GM19452 (cell line): ENCODE data around the gene RSAD1.
A peak's percentile ranks its signal among the peaks of the same experiment; 100 is the strongest.
"Not testable (repeated sequence)": the region's sequence is repeated elsewhere in the genome, so short reads cannot be mapped to it uniquely, and the experiment has no call there.

Source experiments
- ATAC-seq: cut with Tn5 transposase; IDR thresholded peaks from one replicate; pipeline ENCODE4 v1.9.1; 2021; ENCODE audit not compliant: unreplicated experiment

The RSAD1 gene

DNA sequence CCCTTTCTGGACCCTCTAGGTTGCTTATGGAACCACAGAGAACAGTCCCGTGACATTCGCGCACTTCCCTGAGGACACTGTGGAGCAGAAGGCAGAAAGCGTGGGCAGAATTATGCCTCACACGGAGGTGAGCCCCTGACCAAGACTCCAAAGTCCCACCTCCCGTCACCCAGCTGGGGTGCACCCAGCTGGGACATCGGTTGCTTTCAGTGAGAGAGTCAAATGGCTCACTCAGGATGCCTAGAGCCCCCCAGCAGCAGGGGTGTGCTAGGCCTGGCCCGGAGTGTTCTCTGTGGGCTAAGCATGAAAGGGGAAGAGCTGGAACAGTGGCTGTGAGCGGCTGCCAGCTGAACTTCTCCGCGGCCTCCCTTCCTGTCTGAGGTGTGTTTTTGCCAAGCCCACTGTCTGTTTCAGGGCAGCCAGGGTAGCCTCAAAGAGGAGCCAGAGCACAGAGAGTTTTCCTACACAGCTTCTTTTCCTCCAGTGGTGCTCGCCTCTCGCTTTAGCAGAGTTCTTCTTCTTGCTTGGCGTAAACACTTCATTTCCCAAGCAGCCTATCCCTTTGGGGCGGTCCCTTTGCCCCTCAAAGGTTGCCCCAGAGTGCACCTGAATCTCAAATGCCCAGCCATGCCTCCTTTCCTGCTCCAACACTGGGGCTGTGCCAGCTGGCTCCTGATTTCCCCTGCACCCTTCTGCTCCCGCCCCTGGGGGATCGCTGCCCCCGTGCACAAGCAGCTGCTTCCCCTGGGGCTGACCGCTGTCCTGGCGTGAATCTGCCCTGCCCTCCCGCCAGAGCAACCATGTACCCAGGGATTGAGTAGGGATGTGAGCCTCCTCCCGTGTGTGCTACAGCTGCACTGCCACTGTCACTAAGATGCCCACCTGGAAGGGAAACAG lies 7.4 kb upstream of the RSAD1 start:
- ATAC-seq = no peak

DNA sequence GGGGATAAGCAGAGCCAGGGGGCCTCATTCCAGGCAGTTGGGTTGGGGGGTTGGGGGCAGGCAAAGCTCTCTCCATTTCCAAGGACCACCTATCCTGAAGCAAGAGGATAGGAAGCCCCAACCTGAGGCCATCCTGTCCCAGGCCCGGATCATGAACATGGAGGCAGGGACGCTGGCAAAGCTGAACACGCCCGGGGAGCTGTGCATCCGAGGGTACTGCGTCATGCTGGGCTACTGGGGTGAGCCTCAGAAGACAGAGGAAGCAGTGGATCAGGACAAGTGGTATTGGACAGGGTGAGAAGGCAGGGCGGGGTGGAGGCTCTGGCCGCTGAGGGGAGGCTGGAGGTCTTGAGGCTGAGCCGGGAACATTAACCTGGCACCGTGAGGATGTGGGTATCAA lies 6.4 kb upstream of the RSAD1 start:
- no peak for ATAC-seq

DNA sequence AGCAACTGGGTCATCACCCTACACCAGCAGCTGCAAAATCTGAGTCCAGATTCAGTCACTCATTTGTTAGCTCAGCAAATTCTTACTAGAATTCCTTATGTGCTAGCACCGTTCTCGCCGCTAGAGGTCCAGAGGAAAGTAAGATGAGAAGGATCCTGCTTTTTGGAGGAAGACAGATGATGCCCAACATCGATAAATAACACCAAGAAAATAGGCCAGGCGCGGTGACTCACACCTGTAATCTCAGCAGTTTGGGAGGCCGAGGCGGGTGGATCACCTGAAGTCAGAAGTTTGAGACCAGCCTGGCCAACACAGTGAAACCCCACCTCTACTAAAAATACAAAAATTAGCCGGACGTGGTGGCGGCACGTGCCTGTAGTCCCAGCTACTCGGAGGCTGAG lies 5.9 kb upstream of the RSAD1 start:
- not testable (repeated sequence) for ATAC-seq

DNA sequence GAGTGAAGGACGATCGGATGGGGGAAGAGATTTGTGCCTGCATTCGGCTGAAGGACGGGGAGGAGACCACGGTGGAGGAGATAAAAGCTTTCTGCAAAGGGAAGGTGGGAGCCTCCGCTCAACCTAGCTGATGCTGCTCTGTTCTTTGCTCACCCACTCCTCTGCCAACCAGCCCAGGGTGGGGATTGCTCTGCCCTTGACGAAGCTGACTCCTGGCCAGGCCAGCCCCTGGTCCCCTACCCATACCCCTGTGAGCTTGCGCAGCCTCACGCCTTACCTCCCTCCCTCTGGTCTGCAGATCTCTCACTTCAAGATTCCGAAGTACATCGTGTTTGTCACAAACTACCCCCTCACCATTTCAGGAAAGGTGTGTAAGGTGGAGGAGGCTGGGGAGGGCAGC lies 4.8 kb upstream of the RSAD1 start:
- ATAC-seq = no peak

DNA sequence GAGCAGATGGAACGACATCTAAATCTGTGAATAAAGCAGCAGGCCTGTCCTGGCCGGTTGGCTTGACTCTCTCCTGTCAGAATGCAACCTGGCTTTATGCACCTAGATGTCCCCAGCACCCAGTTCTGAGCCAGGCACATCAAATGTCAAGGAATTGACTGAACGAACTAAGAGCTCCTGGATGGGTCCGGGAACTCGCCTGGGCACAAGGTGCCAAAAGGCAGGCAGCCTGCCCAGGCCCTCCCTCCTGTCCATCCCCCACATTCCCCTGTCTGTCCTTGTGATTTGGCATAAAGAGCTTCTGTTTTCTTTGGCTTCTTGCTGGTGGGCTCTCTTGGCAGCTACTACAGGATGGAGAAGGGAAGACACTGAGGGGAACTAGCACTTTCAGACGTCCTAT lies 4.1 kb upstream of the RSAD1 start:
- no peak for ATAC-seq

DNA sequence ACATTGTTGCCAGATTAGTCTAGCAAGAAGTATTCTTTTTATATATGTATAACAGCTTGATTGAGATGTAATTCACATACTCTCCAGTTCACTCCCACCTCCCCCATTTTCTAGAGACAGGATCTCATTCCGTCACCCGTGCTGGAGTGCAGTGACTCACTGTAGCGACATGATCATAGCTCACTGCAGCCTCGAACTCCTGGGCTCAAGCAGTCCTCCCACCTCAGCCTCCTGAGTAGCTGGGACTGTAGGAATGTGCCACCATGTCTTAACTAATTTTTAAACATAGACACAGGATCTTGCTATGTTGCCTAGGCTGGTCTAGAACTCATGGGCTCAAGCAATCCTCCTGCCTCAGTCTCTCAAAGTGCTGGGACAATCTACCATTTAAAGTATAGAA lies 3.3 kb upstream of the RSAD1 start:
- no peak for ATAC-seq

DNA sequence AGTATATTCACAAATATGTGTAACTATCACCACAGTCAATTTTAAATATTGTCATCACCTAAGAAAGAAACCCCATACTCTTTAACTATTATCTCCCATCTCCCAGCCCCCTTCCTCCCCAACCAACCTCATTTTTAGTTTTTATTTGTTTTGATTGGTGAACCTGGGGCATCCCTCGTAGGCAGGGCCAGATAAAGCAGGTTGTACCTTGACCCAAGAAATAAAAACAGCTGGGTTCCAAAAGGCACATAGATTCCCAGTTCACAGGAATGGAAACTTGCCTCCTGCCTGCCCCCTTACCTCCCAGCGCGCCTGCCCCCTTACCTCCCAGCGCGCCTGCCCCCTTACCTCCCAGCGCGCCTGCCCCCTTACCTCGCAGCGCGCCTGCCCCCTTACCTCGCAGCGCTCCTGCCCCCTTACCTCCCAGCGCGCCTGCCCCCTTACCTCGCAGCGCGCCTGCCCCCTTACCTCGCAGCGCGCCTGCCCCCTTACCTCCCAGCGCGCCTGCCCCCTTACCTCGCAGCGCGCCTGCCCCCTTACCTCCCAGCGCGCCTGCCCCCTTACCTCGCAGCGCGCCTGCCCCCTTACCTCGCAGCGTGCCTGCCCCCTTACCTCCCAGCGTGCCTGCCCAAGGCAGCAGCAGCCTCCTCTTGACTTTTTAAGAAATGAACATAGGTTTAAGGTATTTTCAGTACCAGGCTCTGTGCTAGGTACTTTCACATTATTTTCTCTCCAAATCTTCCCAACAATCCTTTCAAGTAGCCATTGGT lies 2.7 kb upstream of the RSAD1 start:
- not testable (repeated sequence) for ATAC-seq

DNA sequence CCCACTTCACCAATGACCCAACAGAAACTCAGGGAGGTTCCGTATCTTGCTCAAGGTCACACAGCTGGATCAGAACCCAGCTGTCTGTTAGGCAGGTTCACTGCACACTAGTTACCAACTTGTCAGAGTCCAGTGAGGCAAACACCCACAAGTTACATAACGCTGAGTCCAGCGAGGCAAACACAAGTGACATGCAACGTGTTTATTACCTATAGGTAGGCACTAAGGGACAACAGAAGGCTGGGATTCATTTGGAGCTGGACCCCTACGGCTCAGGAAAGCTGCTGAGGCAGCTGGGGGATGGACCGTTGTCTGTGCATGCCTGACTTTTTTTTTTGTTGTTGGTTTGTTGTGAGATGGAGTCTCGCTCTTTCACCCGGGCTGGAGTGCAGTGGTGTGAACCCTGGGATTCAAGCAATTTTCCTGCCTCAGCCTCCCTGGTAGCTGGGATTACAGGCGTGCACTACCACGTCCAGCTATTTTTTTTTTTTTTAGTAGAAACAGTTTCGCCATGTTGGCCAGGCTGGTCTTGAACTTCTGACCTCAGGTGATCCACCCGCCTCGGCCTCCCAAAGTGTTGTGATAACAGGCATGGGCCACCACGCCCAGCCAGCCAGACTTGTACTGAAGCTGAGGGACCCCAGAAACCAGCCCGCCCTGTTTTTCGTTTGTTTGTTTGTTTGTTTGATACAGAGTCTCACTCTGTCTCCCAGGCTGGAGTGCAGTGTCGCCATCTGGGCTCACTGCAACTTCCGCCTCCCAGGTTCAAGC lies 1.9 kb upstream of the RSAD1 start:
- ATAC-seq = no peak

DNA sequence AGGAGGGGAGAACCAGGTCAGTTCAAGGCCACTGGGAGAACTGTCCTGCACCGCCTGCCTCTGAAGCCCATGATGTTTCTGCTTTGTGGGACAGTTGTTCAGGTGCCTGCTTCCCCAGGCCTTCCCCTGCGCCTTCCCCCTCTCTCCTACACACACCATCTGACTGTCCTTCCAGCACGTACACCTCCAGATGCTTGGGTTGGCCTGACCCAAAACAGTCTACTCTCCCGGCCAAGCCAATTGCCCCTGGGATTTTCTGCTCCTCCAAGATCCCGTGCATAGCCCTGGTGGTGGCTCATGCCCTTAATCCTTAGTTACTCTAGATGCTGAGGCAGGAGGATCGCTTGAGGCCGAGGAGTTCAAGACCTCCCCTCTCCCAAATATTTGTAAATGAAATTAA lies 684 bp upstream of the RSAD1 start:
- ATAC-seq = no peak

DNA sequence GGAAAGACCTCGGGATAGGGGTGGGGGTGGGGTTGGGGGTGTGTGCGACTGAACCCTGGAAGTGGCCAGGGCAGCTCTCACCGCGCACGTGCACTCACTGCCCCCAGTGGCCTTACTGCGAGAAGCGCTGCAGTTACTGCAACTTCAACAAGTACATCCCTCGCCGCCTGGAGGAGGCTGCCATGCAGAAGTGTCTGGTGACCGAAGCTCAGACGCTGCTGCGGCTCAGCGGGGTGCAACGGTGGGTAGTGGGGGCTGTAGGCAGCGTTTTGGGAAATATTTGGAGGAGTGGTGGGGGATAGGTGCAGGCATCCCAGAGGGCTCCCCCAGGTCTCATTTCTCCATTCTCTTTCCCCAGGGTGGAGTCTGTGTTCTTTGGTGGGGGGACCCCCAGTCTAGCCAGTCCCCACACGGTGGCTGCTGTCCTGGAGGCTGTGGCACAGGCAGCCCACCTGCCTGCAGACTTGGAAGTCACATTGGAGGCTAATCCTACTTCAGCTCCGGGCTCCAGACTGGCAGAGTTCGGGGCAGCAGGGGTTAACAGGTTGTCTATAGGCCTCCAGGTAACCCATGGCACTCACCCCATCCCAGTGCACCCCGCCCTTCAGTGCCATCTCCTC lies 972 bp downstream of the RSAD1 start:
- peak; percentile 36 for ATAC-seq

DNA sequence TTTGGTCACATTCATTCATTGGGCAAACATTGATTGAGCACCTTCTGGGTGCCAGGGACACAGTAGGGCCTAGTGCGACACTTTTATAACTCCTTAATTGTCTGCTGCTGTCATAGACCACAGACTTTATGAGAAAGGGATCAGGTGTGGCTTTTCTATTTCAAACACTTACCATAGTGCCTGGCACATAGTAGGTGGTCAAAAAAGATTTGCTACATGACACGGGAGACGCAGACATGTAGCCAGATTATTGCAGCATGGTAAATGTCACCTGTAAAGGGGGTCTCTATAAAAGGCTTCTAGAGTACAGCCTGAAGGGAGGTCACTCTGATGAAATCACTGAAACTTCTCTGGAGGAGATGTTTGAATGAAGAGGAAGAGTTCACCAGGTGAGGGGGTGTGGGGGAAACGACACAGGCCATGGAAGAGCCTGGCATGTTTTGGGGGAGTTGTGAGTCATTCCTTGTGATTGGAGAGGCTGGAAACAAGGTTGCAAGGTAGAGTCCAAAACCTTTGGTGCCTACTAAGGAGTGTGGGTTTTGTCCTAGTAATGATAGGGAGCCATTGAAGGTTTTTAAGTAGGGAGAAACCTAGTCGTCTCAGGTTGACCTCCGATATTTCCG lies 1.6 kb downstream of the RSAD1 start:
- ATAC-seq = no peak

DNA sequence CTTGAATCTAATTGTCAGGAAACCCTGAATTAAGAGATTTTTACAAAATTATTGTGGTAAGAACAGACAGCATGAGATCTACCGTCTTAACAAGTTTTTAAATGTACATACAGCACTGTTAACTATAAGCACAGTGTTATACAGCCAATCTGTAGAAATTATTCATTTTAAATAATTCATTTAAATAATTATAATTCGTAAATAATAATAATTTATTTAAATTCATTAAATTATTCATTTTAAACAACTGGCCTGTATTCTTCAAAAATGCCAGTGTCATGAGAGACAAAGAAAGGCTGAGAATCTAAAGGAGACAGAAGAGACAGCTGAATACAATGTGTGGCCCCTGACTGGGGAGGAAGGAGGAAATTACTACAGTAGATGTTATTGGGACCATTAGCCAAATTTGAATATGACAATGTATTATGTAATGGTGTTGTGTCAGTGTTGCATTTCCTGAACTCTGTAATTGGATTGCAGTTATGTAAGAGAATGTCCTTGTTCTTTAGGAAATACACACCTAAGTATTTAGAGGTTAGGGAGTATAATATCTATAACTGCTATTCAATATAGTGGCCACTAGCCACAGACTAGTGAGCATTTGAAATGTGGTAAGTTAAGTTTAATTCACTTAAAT lies 2.3 kb downstream of the RSAD1 start:
- ATAC-seq = no peak

DNA sequence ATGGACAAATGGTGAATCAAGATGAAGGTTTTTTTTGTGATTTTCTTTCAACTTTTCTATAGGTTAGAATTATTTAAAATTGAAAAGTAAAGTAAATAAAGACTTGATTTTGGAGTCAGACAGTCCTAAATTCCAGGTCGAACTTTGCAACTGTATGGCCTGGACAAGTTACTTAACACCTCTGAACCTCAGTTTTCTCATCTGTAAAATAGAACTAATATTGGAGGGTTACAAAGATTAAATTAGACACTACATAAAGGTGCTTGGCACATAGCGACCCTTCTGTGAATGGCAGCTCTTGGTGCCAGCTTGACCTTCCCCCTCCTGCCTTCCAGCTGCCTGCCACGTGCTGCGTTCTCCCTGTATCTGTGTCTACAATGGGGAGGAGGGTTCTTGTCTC lies 3.0 kb downstream of the RSAD1 start:
- ATAC-seq = no peak

DNA sequence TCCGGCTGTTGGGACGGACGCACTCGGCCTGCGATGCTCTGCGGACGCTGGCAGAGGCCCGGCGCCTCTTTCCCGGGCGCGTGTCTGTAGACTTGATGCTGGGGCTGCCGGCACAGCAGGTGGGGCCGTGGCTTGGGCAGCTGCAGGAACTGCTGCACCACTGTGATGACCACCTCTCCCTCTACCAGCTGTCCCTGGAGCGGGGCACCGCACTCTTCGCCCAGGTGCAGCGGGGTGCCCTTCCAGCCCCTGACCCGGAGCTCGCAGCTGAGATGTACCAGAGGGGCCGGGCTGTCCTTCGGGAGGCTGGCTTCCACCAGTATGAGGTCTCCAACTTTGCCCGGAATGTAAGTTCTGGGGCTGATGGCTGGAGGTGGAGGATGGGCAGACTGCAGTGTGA lies 3.5 kb downstream of the RSAD1 start:
- no peak for ATAC-seq

DNA sequence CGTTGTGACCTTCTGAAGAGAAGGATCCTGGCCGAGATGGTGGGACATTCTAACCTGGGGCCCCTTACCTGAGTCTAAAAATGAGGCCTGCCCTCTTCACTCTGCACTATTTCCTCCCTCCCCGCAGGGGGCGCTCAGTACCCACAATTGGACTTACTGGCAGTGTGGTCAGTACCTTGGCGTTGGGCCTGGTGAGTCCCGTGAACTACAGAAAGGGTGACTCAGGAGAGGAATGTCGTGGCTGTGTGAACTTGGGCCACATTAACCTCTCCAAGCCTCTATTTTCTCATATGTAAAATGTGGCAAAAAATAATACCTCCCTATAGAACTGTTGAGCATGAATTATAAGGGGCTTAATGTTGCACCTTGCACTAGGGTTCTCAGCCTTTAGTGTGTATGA lies 3.9 kb downstream of the RSAD1 start:
- no peak for ATAC-seq

DNA sequence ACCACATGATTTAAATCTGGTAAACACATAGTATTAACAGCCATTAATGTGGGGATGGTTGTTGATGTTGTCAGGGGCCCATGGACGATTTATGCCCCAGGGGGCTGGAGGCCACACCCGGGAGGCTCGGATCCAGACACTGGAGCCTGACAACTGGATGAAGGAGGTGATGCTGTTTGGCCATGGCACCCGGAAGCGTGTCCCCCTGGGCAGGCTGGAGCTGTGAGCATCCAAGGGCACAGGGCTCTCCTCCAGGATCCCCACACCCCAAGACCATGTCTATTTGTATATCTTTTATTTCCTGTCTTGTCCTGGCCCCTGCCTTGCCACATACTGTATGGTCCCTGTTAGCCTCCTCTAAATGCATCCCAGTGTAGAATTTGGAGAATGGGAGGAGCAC lies 4.6 kb downstream of the RSAD1 start:
- no peak for ATAC-seq

DNA sequence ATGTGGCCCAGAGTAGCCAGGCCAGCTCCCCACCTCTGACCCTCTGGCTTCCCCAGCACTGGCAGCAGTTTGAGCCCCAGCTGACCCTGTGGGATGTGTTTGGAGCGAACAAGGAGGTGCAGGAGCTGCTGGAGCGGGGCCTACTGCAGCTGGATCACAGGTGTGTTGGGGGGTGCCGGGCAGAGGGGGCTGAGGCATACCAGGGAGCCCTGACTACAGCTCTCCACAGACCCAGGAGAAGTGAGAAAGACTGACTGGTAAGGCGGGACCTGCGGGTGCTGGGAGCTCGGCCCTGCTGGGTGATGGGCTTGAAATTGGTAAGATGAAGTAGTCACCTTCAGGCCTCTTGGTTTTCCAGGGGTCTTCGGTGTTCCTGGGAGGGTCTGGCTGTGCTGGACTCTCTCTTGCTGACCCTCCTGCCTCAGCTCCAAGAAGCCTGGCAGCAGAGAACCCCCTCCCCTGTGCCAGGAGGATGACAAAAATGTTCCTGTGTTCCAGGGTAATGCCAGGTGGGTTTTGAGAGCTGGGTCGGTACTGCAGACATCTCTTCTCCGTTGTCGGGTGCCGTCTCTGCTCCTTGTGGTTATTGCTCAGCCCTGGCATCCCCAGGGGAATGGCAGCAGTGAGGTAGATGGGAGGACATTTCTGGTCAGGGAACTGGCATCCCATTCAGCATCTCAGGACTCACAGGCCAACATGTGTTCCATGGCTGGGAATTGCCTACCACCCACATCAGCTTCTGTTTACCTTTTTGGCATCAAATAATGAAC lies 5.9 kb downstream of the RSAD1 start:
- ATAC-seq = no peak

DNA sequence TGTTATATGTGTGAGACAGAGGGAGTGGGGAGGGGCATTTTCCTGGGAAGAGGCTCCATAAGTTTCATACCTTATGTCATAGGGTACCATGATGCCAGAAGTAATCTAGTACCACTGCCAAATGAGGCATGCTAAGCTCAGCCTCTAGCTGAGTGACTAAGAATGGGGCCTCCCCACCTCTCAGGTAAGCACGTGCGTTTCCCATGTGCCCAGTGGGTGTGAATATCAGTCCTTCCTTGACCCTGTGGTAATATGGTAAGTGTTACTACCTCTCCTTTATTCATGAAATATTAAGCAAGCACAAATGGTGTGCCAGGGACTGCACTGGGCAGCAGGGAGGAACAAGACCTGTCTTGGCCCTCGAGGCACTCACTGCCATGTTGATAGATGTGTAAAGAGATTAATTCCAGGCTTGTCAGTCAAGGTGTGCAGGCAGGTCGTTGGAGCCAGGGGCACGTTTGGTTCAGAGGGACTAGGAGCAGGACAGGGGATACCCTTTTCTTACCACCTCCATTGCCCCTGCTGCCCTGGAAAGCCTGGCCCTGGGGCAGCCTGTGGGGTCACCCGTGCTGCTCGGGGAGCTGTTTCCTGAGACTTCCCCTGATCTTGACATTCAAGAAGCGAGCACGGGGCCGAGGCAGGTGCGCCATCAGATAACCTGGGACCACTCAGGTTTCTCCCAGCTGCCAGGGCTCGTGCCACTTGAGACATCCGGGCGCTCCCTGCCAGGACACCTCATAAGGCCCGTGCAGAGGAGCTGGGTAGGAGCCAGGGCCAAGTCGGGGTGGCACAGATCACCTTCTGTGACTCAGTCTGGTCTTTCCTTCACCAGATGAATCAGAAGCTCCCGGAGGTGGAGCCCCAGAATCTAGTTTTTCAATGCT lies 8.8 kb downstream of the RSAD1 start:
- ATAC-seq = no peak

DNA sequence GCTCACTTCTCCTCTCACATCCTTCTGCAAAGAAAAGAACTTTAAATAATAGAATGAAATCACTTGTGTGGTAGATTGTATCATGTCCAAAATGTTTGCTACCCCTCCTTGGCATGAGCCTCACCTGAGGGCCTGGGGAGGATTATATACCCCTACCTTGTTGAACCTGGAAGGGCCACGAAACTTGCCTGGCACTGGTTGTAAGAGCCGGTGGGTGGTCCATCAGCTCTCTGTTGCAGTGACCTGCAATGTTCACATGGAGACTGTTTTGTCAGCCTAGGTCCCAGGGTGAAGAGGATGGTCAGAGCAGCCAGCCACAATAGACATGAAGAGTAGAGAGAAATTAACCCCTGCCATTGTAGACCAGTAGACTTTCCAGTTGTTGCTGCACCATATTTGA lies 10.2 kb downstream of the RSAD1 start:
- no peak for ATAC-seq
